Lower leg skin (tissue), 3 donors: ENCODE results near the gene PLEKHG3.

Experiments
- POLR2A ChIP-seq, 2 donors: fragments of 450-650 bp; IDR thresholded peaks; one replicate each; pipeline ENCODE4 v1.6.1; 2016 to 2017; ENCODE audit warnings: antibody characterized with exemption in 2 of 2, mild to moderate bottlenecking in 1 of 2, moderate library complexity in 1 of 2
- TF ChIP-seq, protein P1 (sequence below), 3 donors: fragments of 450-650 bp; IDR thresholded peaks; one replicate each; pipeline ENCODE4 v1.5.1; 2016; ENCODE audit warnings: antibody characterized with exemption in 3 of 3, mild to moderate bottlenecking in 3 of 3, moderate library complexity in 2 of 3

DNA sequence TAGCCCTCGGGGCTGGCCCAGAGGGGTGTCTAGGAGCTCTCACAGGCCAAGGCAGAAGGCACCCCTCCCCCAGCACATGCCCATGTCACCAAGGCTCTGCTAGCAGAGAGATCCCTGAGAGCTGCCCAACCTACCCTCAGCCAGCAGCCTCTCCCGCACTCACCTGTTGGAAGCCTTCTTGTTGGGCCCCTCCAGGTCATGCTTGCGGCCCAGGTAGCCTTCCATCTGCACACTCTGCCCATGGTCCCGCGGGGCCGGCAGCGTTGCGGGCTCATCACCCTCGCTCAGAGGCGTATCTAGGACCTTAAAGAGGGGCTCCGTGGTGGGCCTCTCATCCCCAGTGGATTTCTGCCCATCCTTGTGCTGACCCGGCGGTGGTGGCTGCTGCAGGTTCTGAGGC, 49.1 kb downstream of the PLEKHG3 start:
- TF ChIP-seq, protein P1, sequence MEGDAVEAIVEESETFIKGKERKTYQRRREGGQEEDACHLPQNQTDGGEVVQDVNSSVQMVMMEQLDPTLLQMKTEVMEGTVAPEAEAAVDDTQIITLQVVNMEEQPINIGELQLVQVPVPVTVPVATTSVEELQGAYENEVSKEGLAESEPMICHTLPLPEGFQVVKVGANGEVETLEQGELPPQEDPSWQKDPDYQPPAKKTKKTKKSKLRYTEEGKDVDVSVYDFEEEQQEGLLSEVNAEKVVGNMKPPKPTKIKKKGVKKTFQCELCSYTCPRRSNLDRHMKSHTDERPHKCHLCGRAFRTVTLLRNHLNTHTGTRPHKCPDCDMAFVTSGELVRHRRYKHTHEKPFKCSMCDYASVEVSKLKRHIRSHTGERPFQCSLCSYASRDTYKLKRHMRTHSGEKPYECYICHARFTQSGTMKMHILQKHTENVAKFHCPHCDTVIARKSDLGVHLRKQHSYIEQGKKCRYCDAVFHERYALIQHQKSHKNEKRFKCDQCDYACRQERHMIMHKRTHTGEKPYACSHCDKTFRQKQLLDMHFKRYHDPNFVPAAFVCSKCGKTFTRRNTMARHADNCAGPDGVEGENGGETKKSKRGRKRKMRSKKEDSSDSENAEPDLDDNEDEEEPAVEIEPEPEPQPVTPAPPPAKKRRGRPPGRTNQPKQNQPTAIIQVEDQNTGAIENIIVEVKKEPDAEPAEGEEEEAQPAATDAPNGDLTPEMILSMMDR (IDR thresholded peaks at IDR 0.05): no peak
- no peak for TF ChIP-seq POLR2A (IDR thresholded peaks at IDR 0.05)
